HepG2 (cell line): ENCODE data around the gene NFATC2. TPM values are rescaled to one million over a fixed set of nuclear protein-coding genes. Genes with fewer than 3 reads are reported as not detected.

Experiments used
- AKAP8 ChIP-seq: sonication (generic); formaldehyde crosslinking; IDR thresholded peaks from 2 replicates; pipeline ENCODE4 v1.5.1; 2020; ENCODE audit warnings: mild to moderate bottlenecking, missing genetic modification reagents
- EED ChIP-seq: sonication (generic); formaldehyde crosslinking; IDR thresholded peaks from 2 replicates; pipeline ENCODE4 v1.5.0; 2020; ENCODE audit warnings: mild to moderate bottlenecking, missing genetic modification reagents
- EHMT2 ChIP-seq: fragments of 200-600 bp; sonication (generic); IDR thresholded peaks from 2 replicates; pipeline ENCODE4 v1.7.0; 2017; ENCODE audit warnings: antibody characterized with exemption, low read depth, low read length, borderline replicate concordance
- GLI4 ChIP-seq: sonication (generic); formaldehyde crosslinking; IDR thresholded peaks from 2 replicates; pipeline ENCODE4 v1.5.1; 2020; ENCODE audit warnings: missing genetic modification reagents, mild to moderate bottlenecking, moderate library complexity, borderline replicate concordance
- IKZF1 ChIP-seq: fragments of 450-650 bp; IDR thresholded peaks from 2 replicates; pipeline ENCODE4 v1.7.1; 2016
- MED13 ChIP-seq: sonication (generic); formaldehyde crosslinking; IDR thresholded peaks from 2 replicates; pipeline ENCODE4 v1.5.0; 2020; ENCODE audit warnings: missing genetic modification reagents
- MIER2 ChIP-seq: IDR thresholded peaks from 2 replicates; pipeline ENCODE4 v1.6.1; 2016; ENCODE audit warnings: missing biosample characterization, missing genetic modification reagents
- NCOA1 ChIP-seq: sonication (generic); formaldehyde crosslinking; IDR thresholded peaks from 2 replicates; pipeline ENCODE4 v1.9.0; 2021; ENCODE audit warnings: missing genetic modification reagents
- PTBP1 ChIP-seq: fragments of 200-400 bp; formaldehyde crosslinking; IDR thresholded peaks from 2 replicates; pipeline ENCODE4 v1.6.1; 2018; ENCODE audit warnings: low read length, low read depth; ENCODE audit not compliant: poor library complexity, severe bottlenecking
- RBM22 ChIP-seq: fragments of 200-400 bp; formaldehyde crosslinking; optimal IDR thresholded peaks from 2 replicates; pipeline ENCODE3; 2017; ENCODE audit warnings: mild to moderate bottlenecking, low read length, moderate library complexity
- RCOR2 ChIP-seq: IDR thresholded peaks from 2 replicates; pipeline ENCODE4 v1.6.1; 2016; ENCODE audit warnings: missing biosample characterization, missing genetic modification reagents
- RNF2 ChIP-seq: fragments of 450-650 bp; conservative IDR thresholded peaks from 2 replicates; pipeline ENCODE4 v1.6.1; 2016; ENCODE audit warnings: low read depth
- SMAD1 ChIP-seq: sonication (generic); formaldehyde crosslinking; IDR thresholded peaks from 2 replicates; pipeline ENCODE4 v1.4.0; 2020; ENCODE audit warnings: missing genetic modification reagents, low read depth, mild to moderate bottlenecking, borderline replicate concordance
- TRAFD1 ChIP-seq: sonication (generic); formaldehyde crosslinking; IDR thresholded peaks from 2 replicates; pipeline ENCODE4 v1.5.1; 2020; ENCODE audit warnings: missing genetic modification reagents, mild to moderate bottlenecking, borderline replicate concordance
- UBTF ChIP-seq: sonication (generic); formaldehyde crosslinking; IDR thresholded peaks from 2 replicates; pipeline ENCODE4 v1.4.0; 2020; ENCODE audit warnings: mild to moderate bottlenecking, missing genetic modification reagents
- ZNF235 ChIP-seq: sonication (generic); formaldehyde crosslinking; IDR thresholded peaks from 2 replicates; pipeline ENCODE4 v1.8.1; 2023; ENCODE audit warnings: mild to moderate bottlenecking, missing genetic modification reagents, borderline replicate concordance
- ZNF281 ChIP-seq: sonication (generic); formaldehyde crosslinking; IDR thresholded peaks from 2 replicates; pipeline ENCODE4 v1.4.0; 2020; ENCODE audit warnings: missing genetic modification reagents, borderline replicate concordance
- ZNF335 ChIP-seq: sonication (generic); formaldehyde crosslinking; IDR thresholded peaks from 2 replicates; pipeline ENCODE4 v1.4.0; 2020; ENCODE audit warnings: missing genetic modification reagents
- ZNF431 ChIP-seq: sonication (generic); formaldehyde crosslinking; IDR thresholded peaks from 2 replicates; pipeline ENCODE4 v1.9.0; 2022; ENCODE audit warnings: missing genetic modification reagents, low read depth, mild to moderate bottlenecking, borderline replicate concordance
- ZNF547 ChIP-seq: sonication (generic); formaldehyde crosslinking; IDR thresholded peaks from 2 replicates; pipeline ENCODE4 v1.5.1; 2020; ENCODE audit warnings: mild to moderate bottlenecking, missing genetic modification reagents
- ZNF83 ChIP-seq: sonication (generic); formaldehyde crosslinking; IDR thresholded peaks from 2 replicates; pipeline ENCODE4 v1.4.0; 2020; ENCODE audit warnings: missing genetic modification reagents, mild to moderate bottlenecking, borderline replicate concordance
- polyA plus RNA-seq, 8 experiments: library from polyadenylated mRNA; depleted of rRNA in 3 of 8; stranded (reverse) in 7 of 8; unstranded in 1 of 8; fragments of >200 nt; fragmentation: Illumina TruSeq in 4 of 8; extraction: Trizol in 4 of 8; gene quantifications; 2 replicates each; pipeline versions ENCODE4 v1.2.1 to v1.2.3, GENCODE V29; 2011 to 2016; ENCODE audit warnings: low read depth in 4 of 8, missing spikeins in 1 of 8, mixed read lengths in 1 of 8; ENCODE audit not compliant: insufficient read depth in 1 of 8
- total RNA-seq, 5 experiments: library from RNA; depleted of rRNA; stranded (reverse); fragments of >200 nt; fragmentation: Illumina TruSeq; extraction: Trizol; gene quantifications; 2 replicates each; pipeline ENCODE4 v1.2.3, GENCODE V29; 2016; ENCODE audit warnings: low read depth in 1 of 5

The NFATC2 gene
- total and polyA plus RNA-seq, 2 of the 13 experiments (the other 11 are each of a cell fraction or from before 2014, with no cell fraction given) = 1.9 to 3.3 TPM

GRCh38 chr20:51563486-51564332 is 21.2 kb upstream of the NFATC2 start (continued):
- TF ChIP-seq MED13 (CRISPR knock-in tag) = no peak
- TF ChIP-seq EED (CRISPR knock-in tag) = no peak
- 0 out of 2 replicates have a peak, but pooled peaks have one; percentile 65 for TF ChIP-seq ZNF335
- TF ChIP-seq RNF2 = peak; percentile 76
- no peak for TF ChIP-seq IKZF1
- no peak for TF ChIP-seq SMAD1 (CRISPR knock-in tag)
- TF ChIP-seq ZNF83 (CRISPR knock-in tag) = no peak
- peak; percentile 67 for TF ChIP-seq ZNF281 (CRISPR knock-in tag)
- TF ChIP-seq MIER2 = no peak
- TF ChIP-seq EHMT2 = no peak
- TF ChIP-seq AKAP8 (CRISPR knock-in tag) = no peak
- TF ChIP-seq ZNF235 (CRISPR knock-in tag) = no peak
- no peak for TF ChIP-seq ZNF431 (CRISPR knock-in tag)
- TF ChIP-seq PTBP1 = no peak
- TF ChIP-seq RCOR2 (CRISPR knock-in tag) = peak; percentile 43; the same call in 1 of the 2 replicates
- TF ChIP-seq UBTF = no peak
- TF ChIP-seq ZNF547 (CRISPR knock-in tag) = no peak
- TF ChIP-seq GLI4 (CRISPR knock-in tag) = 0 out of 2 replicates have a peak, but pooled peaks have one; percentile 62
- no peak; the same call in 1 of the 2 replicates for TF ChIP-seq TRAFD1 (CRISPR knock-in tag)
- TF ChIP-seq NCOA1 (CRISPR knock-in tag) = no peak
- TF ChIP-seq RBM22 = no peak
